A549 (cell line): Measurements from ENCODE around the gene MESD. TPM values are rescaled to one million over a fixed set of nuclear protein-coding genes. Genes with fewer than 3 reads are reported as not detected.

Experiments used
- ATAC-seq, 2 experiments: fragments of 200-7000 bp in 1 of 2; fragments of >200 bp in 1 of 2; cut with Nextera tagmentation in 1 of 2; cut with Tn5 transposase in 1 of 2; 3 replicates each; pipeline versions ENCODE4 v1.8.0 to v1.9.1; 2018 to 2020; ENCODE audit warnings: mild to moderate bottlenecking in 1 of 2, moderate library complexity in 1 of 2
- CTCF ChIA-PET: fragments of 300-600 bp; sonication (Branson Sonifier 250); formaldehyde crosslinking; extraction: SDS; loops from one replicate; lab custom pipeline; 2021; ENCODE audit warnings: antibody characterized with exemption, inconsistent platforms; lab: Yijun Ruan, JAX
- POLR2A ChIA-PET: fragments of 350-600 bp; formaldehyde crosslinking; extraction: SDS; loops from one replicate; lab custom pipeline; 2021; ENCODE audit warnings: antibody characterized with exemption, inconsistent platforms; lab: Yijun Ruan, JAX
- DNase-seq, 2 experiments: peaks; one replicate each; pipeline versions ENCODE4 v3.0.0 to v3.0.0-alpha.2; 2011 to 2016; ENCODE audit warnings: low read depth in 1 of 2, low spot score in 1 of 2
- FAIRE-seq: peaks from 2 replicates; lab custom pipeline; 2011; peaks lifted over from hg19 to GRCh38; lab: Jason Lieb, UNC
- H3K27ac ChIP-seq, 2 experiments: fragments of >200 bp; sonication (Bioruptor Twin); formaldehyde crosslinking; 3 replicates each; pipeline ENCODE4 v1.5.1; 2016 to 2017
- H3K4me1 ChIP-seq: fragments of >200 bp; sonication (Bioruptor Twin); formaldehyde crosslinking; 3 replicates; pipeline ENCODE4 v1.6.1; 2016
- H3K4me2 ChIP-seq: fragments of >200 bp; sonication (Bioruptor Twin); formaldehyde crosslinking; 3 replicates; pipeline ENCODE4 v1.6.1; 2016
- H3K4me3 ChIP-seq: fragments of >200 bp; sonication (Bioruptor Twin); formaldehyde crosslinking; 3 replicates; pipeline ENCODE4 v1.5.1; 2016
- H3K9me3 ChIP-seq: fragments of >200 bp; sonication (Bioruptor Twin); formaldehyde crosslinking; 3 replicates; pipeline ENCODE4 v1.6.1; 2016
- BCL3 ChIP-seq: fragments of >200 bp; sonication (Bioruptor Twin); formaldehyde crosslinking; IDR thresholded peaks from 3 replicates; pipeline ENCODE4 v1.6.1; 2016
- BHLHE40 ChIP-seq: IDR thresholded peaks from 2 replicates; pipeline ENCODE4 v1.6.1; 2012; ENCODE audit warnings: low read depth, low read length, inconsistent platforms
- FOXS1 ChIP-seq: fragments of 250-450 bp; sonication (Bioruptor Pico); IDR thresholded peaks from 2 replicates; pipeline ENCODE4 v1.5.0; 2020; ENCODE audit warnings: mild to moderate bottlenecking, moderate library complexity
- HOXB13 ChIP-seq: fragments of 250-450 bp; sonication (Bioruptor Pico); IDR thresholded peaks from 2 replicates; pipeline ENCODE4 v1.5.0; 2020; ENCODE audit warnings: low read depth, mild to moderate bottlenecking, moderate library complexity
- KDM1A ChIP-seq: fragments of 200-600 bp; sonication (generic); IDR thresholded peaks from 2 replicates; pipeline ENCODE4 v1.6.1; 2016; ENCODE audit warnings: low read depth, mild to moderate bottlenecking
- KDM5A ChIP-seq: fragments of 200-600 bp; sonication (generic); IDR thresholded peaks from 2 replicates; pipeline ENCODE4 v1.6.1; 2016; ENCODE audit warnings: antibody characterized with exemption, mild to moderate bottlenecking
- MAFK ChIP-seq: fragments of 450-650 bp; IDR thresholded peaks from 2 replicates; pipeline ENCODE4 v1.6.1; 2014; ENCODE audit not compliant: partially characterized antibody
- MYC ChIP-seq: IDR thresholded peaks from 2 replicates; pipeline ENCODE4 v1.6.1; 2012; ENCODE audit warnings: mild to moderate bottlenecking, inconsistent platforms, low read length, improper control_type of control experiment, borderline replicate concordance
- NPAS2 ChIP-seq: fragments of 250-450 bp; sonication (Bioruptor Pico); IDR thresholded peaks from 2 replicates; pipeline ENCODE4 v1.8.0; 2022; ENCODE audit warnings: mild to moderate bottlenecking, moderate library complexity, borderline replicate concordance
- PBX3 ChIP-seq: IDR thresholded peaks from 2 replicates; pipeline ENCODE4 v1.6.1; 2012
- POLR2AphosphoS2 ChIP-seq: conservative IDR thresholded peaks from 2 replicates; pipeline ENCODE4 v1.6.1; 2012; ENCODE audit warnings: low read length, improper control_type of control experiment, inconsistent platforms
- RAD21 ChIP-seq, 2 experiments: fragments of >200 bp in 1 of 2; sonication (Bioruptor Twin) in 1 of 2; formaldehyde crosslinking in 1 of 2; IDR thresholded peaks in 1 of 2; conservative IDR thresholded peaks in 1 of 2; 2 replicates in 1 of 2; 3 replicates in 1 of 2; pipeline ENCODE4 v1.6.1; 2012 to 2018; ENCODE audit warnings: inconsistent platforms in 1 of 2
- RARB ChIP-seq: fragments of 250-450 bp; sonication (Bioruptor Pico); IDR thresholded peaks from 2 replicates; pipeline ENCODE4 v1.8.0; 2021; ENCODE audit warnings: mild to moderate bottlenecking, moderate library complexity
- RCOR1 ChIP-seq: fragments of 150-350 bp; IDR thresholded peaks from 2 replicates; pipeline ENCODE4 v1.6.1; 2014; ENCODE audit warnings: antibody characterized with exemption, low read length, low read depth
- REST ChIP-seq: fragments of 200-600 bp; sonication (generic); IDR thresholded peaks from 2 replicates; pipeline ENCODE4 v1.6.1; 2016; ENCODE audit warnings: antibody characterized with exemption, mild to moderate bottlenecking, moderate library complexity
- ZSCAN20 ChIP-seq: fragments of 250-450 bp; sonication (Bioruptor Pico); IDR thresholded peaks from 2 replicates; pipeline ENCODE4 v1.8.0; 2022; ENCODE audit warnings: mild to moderate bottlenecking, moderate library complexity
- WGBS: methylation state at CpG from one replicate; pipeline ENCODE4 v1.1.6; 2017; ENCODE audit errors: missing lambda C conversion rate; 5-methylcytosine and 5-hydroxymethylcytosine counted together
- polyA plus RNA-seq, 4 experiments: library from polyadenylated mRNA; depleted of rRNA in 3 of 4; stranded (reverse); fragments of >200 nt; fragmentation: RNase III in 1 of 4; extraction: RNeasy Plus Mini Kit Qiagen cat#74134 plus additional on column Dnase treatment in 1 of 4; gene quantifications; 2 replicates in 3 of 4; 3 replicates in 1 of 4; pipeline ENCODE4 v1.2.3, GENCODE V29; 2011 to 2017
- TF ChIP-seq, protein P1 (sequence below): fragments of 450-650 bp; IDR thresholded peaks from 2 replicates; pipeline ENCODE4 v1.6.1; 2014; ENCODE audit warnings: antibody characterized with exemption
- TF ChIP-seq, protein P2 (sequence below): fragments of 250-450 bp; sonication (Bioruptor Pico); IDR thresholded peaks from 2 replicates; pipeline ENCODE4 v1.5.0; 2020; ENCODE audit warnings: low read depth, mild to moderate bottlenecking, moderate library complexity
- TF ChIP-seq, protein P3 (sequence below): fragments of 250-450 bp; sonication (Bioruptor Pico); IDR thresholded peaks from 2 replicates; pipeline ENCODE4 v1.5.0; 2021; ENCODE audit warnings: mild to moderate bottlenecking, moderate library complexity, borderline replicate concordance

The MESD gene
- polyA plus RNA-seq, 2 of the 4 experiments (the other 2 are of a cell fraction): 35.6 to 39.4 TPM

DNA sequence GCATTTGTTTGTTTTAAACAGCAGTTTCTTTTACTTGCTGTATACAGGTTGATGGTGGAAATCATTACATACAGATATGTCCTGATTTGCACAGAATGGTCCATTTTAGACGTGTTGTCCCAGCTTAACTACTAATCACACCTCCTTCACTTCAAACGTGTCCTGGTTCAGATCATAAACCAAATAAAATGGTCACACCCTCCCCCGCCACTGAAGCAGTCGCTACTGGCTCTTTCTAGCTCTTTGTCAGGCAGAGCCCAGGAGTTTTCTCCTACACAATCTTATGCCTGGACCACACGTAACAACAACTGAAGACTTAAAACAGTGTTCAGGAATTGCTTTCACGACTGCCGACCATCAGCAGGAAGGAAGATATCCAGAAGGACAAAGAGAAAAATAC lies 73.6 kb downstream of the MESD start:
- H3K4me2 ChIP-seq: no peak overlapping the region
- H3K9me3 ChIP-seq: no peaks in the 10 kb centered on the region
- CTCF ChIA-PET: interaction anchor here (0.8 to 1.5 kb wide), 3 partner anchors 9 to 346 kb away, joined by 3 to 4 read pairs (median 4); no protein-coding TSS in a partner anchor
- POLR2A ChIA-PET: no interaction called here
- H3K4me3 ChIP-seq: no peak overlapping the region
- H3K4me1 ChIP-seq: no peaks in the 10 kb centered on the region
- TF ChIP-seq BCL3 (no peak), POLR2AphosphoS2 (no peak), FOXS1 (CRISPR knock-in tag) (no peak), RARB (CRISPR knock-in tag) (no peak), RAD21 (conservative IDR thresholded peaks at IDR 0.05 in 1 of 2, IDR thresholded peaks at IDR 0.05 in 1 of 2) (no peak), RCOR1 (no peak), HOXB13 (no peak), KDM1A (no peak), REST (no peak), NPAS2 (CRISPR knock-in tag) (no peak), ZSCAN20 (no peak), PBX3 (no peak), MYC (no peak), KDM5A (no peak), MAFK (no peak), BHLHE40 (no peak)
- TF ChIP-seq, protein P1, sequence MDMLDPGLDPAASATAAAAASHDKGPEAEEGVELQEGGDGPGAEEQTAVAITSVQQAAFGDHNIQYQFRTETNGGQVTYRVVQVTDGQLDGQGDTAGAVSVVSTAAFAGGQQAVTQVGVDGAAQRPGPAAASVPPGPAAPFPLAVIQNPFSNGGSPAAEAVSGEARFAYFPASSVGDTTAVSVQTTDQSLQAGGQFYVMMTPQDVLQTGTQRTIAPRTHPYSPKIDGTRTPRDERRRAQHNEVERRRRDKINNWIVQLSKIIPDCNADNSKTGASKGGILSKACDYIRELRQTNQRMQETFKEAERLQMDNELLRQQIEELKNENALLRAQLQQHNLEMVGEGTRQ: no peak
- TF ChIP-seq, protein P2, sequence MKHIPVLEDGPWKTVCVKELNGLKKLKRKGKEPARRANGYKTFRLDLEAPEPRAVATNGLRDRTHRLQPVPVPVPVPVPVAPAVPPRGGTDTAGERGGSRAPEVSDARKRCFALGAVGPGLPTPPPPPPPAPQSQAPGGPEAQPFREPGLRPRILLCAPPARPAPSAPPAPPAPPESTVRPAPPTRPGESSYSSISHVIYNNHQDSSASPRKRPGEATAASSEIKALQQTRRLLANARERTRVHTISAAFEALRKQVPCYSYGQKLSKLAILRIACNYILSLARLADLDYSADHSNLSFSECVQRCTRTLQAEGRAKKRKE (CRISPR knock-in tag): no peak
- TF ChIP-seq, protein P3, sequence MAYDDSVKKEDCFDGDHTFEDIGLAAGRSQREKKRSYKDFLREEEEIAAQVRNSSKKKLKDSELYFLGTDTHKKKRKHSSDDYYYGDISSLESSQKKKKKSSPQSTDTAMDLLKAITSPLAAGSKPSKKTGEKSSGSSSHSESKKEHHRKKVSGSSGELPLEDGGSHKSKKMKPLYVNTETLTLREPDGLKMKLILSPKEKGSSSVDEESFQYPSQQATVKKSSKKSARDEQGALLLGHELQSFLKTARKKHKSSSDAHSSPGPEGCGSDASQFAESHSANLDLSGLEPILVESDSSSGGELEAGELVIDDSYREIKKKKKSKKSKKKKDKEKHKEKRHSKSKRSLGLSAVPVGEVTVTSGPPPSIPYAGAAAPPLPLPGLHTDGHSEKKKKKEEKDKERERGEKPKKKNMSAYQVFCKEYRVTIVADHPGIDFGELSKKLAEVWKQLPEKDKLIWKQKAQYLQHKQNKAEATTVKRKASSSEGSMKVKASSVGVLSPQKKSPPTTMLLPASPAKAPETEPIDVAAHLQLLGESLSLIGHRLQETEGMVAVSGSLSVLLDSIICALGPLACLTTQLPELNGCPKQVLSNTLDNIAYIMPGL (CRISPR knock-in tag): no peak
- H3K27ac ChIP-seq: no peak overlapping the region
- no peak for ATAC-seq
- WGBS: 63% methylated on average over 7 of the region's 7 CpGs
- FAIRE-seq: no peak
- no peak for DNase-seq
